GM18951 (cell line): Measurements from ENCODE around the gene ACSL3.

ENCODE experiments used
- POLR2A ChIP-seq: IDR thresholded peaks from 4 replicates; pipeline ENCODE4 v1.6.1; 2011; ENCODE audit warnings: mild to moderate bottlenecking; ENCODE audit not compliant: insufficient read length, insufficient read depth; ENCODE audit errors: extremely low read depth
- in situ Hi-C: fragments of 300-500 bp; cut with MboI; formaldehyde crosslinking; loops from one replicate; pipeline ENCODE4 v1.12.0; 2022; ENCODE audit warnings: low sequenced_read_pairs, mixed read lengths, inconsistent platforms; ENCODE audit not compliant: unreplicated experiment

Gene ACSL3

DNA sequence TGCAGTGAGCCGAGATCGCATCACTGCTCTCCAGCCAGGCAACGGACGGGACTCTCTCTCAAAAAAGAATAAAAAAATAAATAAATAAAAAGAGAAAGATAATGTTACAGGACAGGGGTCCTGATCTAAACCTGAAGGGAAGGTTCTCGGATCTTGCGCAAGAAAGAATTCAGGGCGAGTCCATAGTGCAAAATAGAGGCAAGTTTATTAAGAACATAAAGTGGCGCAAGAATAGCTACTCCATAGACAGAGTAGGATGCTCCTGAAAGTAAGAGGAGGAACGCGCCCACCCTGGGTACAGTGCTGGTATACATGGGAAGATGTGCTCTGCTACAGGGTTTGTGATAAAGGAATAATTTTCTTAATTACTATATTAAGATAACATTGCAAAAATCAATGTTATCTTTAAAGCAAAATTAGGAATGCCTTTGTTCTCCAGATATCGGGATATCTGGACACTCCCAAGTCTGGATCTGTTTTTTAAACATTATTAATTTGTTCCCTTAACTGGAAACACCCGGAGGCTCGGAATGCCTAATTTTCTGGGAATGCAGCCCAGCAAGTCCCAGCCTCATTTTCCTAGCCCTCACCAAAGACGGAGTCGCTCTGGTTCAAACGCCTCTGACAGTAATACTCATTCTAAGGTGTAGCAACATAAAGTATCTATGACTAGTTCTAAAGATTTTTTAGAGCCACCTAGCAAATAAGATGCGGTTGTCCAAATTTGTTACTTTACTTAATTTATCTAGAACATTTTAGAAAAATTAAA is 38.8 kb downstream of the ACSL3 start:
- in situ Hi-C loops: loop anchor here (5.0 kb wide), 1 partner anchor 192 kb away; no protein-coding TSS in a partner anchor
- TF ChIP-seq POLR2A: no peak

DNA sequence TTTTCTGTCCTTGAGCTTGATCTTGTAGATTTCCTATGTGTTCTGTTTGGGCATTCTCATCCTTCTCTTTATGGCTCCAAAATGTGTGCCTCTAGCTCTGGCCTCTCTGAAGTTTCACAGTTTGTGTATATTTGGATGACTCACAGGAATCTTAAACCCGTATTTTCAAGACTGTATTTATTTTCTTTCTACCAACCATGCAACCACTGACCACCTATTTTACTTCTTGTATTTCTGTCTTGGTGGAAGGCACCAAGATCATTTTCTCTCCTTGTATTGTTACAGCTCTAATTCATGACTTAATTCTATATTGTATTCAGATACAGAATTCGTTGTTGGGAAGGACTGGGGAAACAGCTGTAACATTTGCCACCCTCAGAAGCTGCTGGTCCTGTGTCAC is 39.5 kb downstream of the ACSL3 start:
- no peak for TF ChIP-seq POLR2A

GRCh38 chr2:222902660-222903059 is 41.8 kb downstream of the ACSL3 start:
- no peak for TF ChIP-seq POLR2A
- in situ Hi-C loops: loop anchor here (5.0 kb wide), 1 partner anchor 195 kb away; no protein-coding TSS in a partner anchor

More for the DNA sequence above, 39.5 kb downstream of the ACSL3 start:
- in situ Hi-C loops: loop anchor here (5.0 kb wide), 1 partner anchor 193 kb away; no protein-coding TSS in a partner anchor

- no peak for TF ChIP-seq POLR2A
- in situ Hi-C loops: loop anchor here (5.0 kb wide), 1 partner anchor 196 kb away; no protein-coding TSS in a partner anchor
These were observed 42.7 kb downstream of the ACSL3 start for GRCh38 chr2:222903234-222904220.

GRCh38 chr2:222904557-222905258 is 43.9 kb downstream of the ACSL3 start:
- in situ Hi-C loops: loop anchor here (5.0 kb wide), 1 partner anchor 197 kb away; no protein-coding TSS in a partner anchor
- TF ChIP-seq POLR2A: no peak

- in situ Hi-C loops: no loop called here
- no peak for TF ChIP-seq POLR2A
These were observed 46.2 kb downstream of the ACSL3 start for GRCh38 chr2:222907048-222907447.

GRCh38 chr2:222907790-222908441 is 47.1 kb downstream of the ACSL3 start:
- in situ Hi-C loops: no loop called here
- TF ChIP-seq POLR2A: no peak

DNA sequence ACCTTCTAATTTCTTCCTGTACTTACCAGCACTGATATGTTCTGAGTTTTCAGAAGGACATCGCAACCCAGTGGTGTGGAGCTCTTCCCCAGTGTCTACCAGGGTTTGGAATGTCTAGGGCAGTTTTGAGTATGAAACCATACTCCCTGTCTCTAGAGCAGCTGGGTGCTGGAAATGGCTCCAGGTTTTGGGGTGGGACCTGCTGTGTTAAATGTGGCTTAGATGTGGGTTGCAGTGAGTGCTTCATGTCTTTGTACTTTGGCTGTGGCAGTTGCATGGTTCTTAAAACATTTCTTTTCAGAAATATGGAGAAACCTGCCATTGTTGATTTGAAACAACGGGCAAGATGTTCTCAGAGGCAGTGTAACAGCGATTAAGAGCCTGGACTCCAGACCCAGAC is 48.5 kb downstream of the ACSL3 start:
- TF ChIP-seq POLR2A: no peak
- in situ Hi-C loops: no loop called here

DNA sequence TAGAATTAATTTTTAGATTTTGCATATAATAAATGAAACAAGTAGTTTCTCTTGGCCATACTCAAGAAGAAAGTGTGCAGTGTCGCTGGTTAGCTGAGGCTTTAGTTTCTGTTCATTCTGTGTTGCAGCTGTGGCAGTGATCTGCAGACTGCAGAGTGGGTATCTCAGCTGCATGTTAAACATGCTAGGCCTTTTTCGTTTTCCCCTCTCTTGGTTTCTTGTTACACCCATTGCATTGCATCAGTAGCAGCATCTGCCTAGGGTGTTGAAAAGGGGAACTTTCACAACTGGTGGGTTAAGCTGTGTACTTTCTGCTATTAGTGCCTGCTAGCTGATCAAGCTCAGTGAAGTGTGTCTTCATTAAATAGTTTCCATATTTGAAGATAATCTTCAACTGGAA is 51.3 kb downstream of the ACSL3 start:
- in situ Hi-C loops: no loop called here
- TF ChIP-seq POLR2A: no peak

DNA sequence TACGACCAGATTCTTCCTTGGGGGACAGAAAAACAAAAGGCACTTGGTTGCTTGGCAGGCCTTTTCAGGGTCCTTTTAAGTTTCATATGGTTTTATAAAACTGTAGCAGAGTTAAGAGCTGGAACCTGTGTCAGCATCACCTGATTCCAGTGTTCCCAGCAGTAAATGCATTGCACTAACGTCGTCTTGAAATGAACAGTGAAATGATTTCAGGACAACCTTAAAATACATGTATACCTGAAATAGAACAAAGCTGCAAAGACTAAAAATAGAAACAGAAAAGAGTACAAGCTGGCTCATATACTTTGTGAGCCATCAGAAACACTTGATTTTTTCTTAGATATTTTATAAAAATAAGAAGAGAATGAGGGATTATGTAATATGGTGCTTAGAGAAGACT is 51.9 kb downstream of the ACSL3 start:
- in situ Hi-C loops: no loop called here
- TF ChIP-seq POLR2A: no peak

- in situ Hi-C loops: no loop called here
- TF ChIP-seq POLR2A: no peak
These were observed 54.5 kb downstream of the ACSL3 start for GRCh38 chr2:222915092-222915957.
